GM12878 (cell line): Measurements from ENCODE around the gene DNAJA4. TPM values are rescaled to one million over a fixed set of nuclear protein-coding genes. Genes with fewer than 3 reads are reported as not detected.

Experiments
- ATAC-seq: fragments of 200-7000 bp; cut with Tn5 transposase; 3 replicates; pipeline ENCODE4 v1.9.1; 2020; ENCODE audit warnings: mild to moderate bottlenecking, moderate library complexity
- BruUV-seq: library from RNA; stranded (reverse); fragments of 400-500 nt; replicated peaks from 2 replicates; lab custom pipeline; 2021; lab: Mats Ljungman, UMichigan
- CTCF ChIA-PET: fragments of 300-600 bp; sonication (Branson Sonifier 250); formaldehyde crosslinking; extraction: SDS; loops from one replicate; lab custom pipeline; 2021; ENCODE audit warnings: inconsistent platforms; lab: Yijun Ruan, JAX
- POLR2A ChIA-PET: fragments of 350-600 bp; formaldehyde crosslinking; extraction: SDS; loops from one replicate; lab custom pipeline; 2021; ENCODE audit warnings: inconsistent platforms; lab: Charles Lee
- RAD21 ChIA-PET: fragments of 300-600 bp; sonication (Branson Sonifier 250); formaldehyde crosslinking; loops from one replicate; lab custom pipeline; 2023; ENCODE audit warnings: antibody characterized with exemption; ENCODE audit not compliant: unreplicated experiment; lab: Charles Lee
- SMC1A ChIA-PET: fragments of 300-600 bp; sonication (Branson Sonifier 250); formaldehyde crosslinking; loops from one replicate; lab custom pipeline; 2023; ENCODE audit not compliant: unreplicated experiment, uncharacterized antibody; lab: Charles Lee
- DNase-seq: peaks from one replicate; pipeline ENCODE4 v3.0.0-alpha.2; 2011; ENCODE audit warnings: low read depth, low spot score
- FAIRE-seq: peaks from 3 replicates; lab custom pipeline; 2011; peaks lifted over from hg19 to GRCh38; lab: Jason Lieb, UNC
- H2AFZ ChIP-seq: 2 replicates; pipeline ENCODE4 v1.6.0; 2011; ENCODE audit warnings: low read depth, low read length, control low read depth; ENCODE audit not compliant: control insufficient read depth
- H3K27ac ChIP-seq: 2 replicates; pipeline ENCODE4 v1.5.1; 2011; ENCODE audit warnings: control low read depth; ENCODE audit not compliant: control insufficient read depth, insufficient read depth
- H3K27me3 ChIP-seq, 2 experiments: replicated peaks in 1 of 2; 2 replicates each; pipeline versions ENCODE4 v1.6.0 to v1.6.1; 2011; ENCODE audit warnings: low read length in 1 of 2; ENCODE audit not compliant: control insufficient read depth in 2 of 2, insufficient read depth in 2 of 2
- H3K36me3 ChIP-seq, 2 experiments: 2 replicates each; pipeline ENCODE4 v1.5.1; 2011; ENCODE audit warnings: low read length in 1 of 2; ENCODE audit not compliant: control insufficient read depth in 2 of 2, insufficient read depth in 2 of 2
- H3K4me1 ChIP-seq: 2 replicates; pipeline ENCODE4 v1.6.1; 2011; ENCODE audit warnings: mild to moderate bottlenecking, low read length, moderate library complexity, mixed read lengths; ENCODE audit not compliant: control insufficient read depth, insufficient read depth
- H3K4me2 ChIP-seq: 2 replicates; pipeline ENCODE4 v1.6.0; 2011; ENCODE audit warnings: control low read depth; ENCODE audit not compliant: control insufficient read depth, insufficient read depth
- H3K4me3 ChIP-seq: fragments of 200-600 bp; sonication (generic); 2 replicates; pipeline ENCODE4 v1.5.1; 2016
- H3K79me2 ChIP-seq: 2 replicates; pipeline ENCODE4 v1.6.0; 2011; ENCODE audit warnings: low read length; ENCODE audit not compliant: control insufficient read depth, insufficient read depth
- H3K9ac ChIP-seq: 2 replicates; pipeline ENCODE4 v1.8.0; 2011; ENCODE audit warnings: low read length, control low read depth, mixed read lengths; ENCODE audit not compliant: control insufficient read depth, insufficient read depth
- H3K9me3 ChIP-seq: replicated peaks from 3 replicates; pipeline ENCODE4 v1.5.1; 2011; ENCODE audit warnings: mild to moderate bottlenecking, low read length; ENCODE audit not compliant: control insufficient read depth, insufficient read depth
- H4K20me1 ChIP-seq: 2 replicates; pipeline ENCODE4 v1.6.0; 2011; ENCODE audit not compliant: control insufficient read depth, insufficient read depth
- BCL3 ChIP-seq: IDR thresholded peaks from 2 replicates; pipeline ENCODE4 v1.6.1; 2011; ENCODE audit warnings: borderline replicate concordance, low read depth, mild to moderate bottlenecking, moderate library complexity, low read length; ENCODE audit not compliant: insufficient read depth, poor library complexity, severe bottlenecking
- BMI1 ChIP-seq: fragments of 450-650 bp; IDR thresholded peaks from 2 replicates; pipeline ENCODE4 v1.6.1; 2016; ENCODE audit warnings: mild to moderate bottlenecking, moderate library complexity, borderline replicate concordance
- CHD4 ChIP-seq: fragments of 200-600 bp; sonication (generic); IDR thresholded peaks from 2 replicates; pipeline ENCODE4 v1.6.1; 2016; ENCODE audit warnings: mild to moderate bottlenecking
- EGR1 ChIP-seq, 2 experiments: IDR thresholded peaks; 1 replicate in 1 of 2; 2 replicates in 1 of 2; pipeline ENCODE4 v1.6.1; 2011 to 2012; ENCODE audit warnings: low read depth in 2 of 2, low read length in 2 of 2, borderline replicate concordance in 1 of 2, mild to moderate bottlenecking in 1 of 2, moderate library complexity in 1 of 2
- IKZF2 ChIP-seq, 2 experiments: fragments of 450-650 bp; IDR thresholded peaks; 2 replicates each; pipeline ENCODE4 v1.6.1; 2017; ENCODE audit warnings: mild to moderate bottlenecking in 2 of 2, moderate library complexity in 2 of 2
- IRF3 ChIP-seq: fragments of 450-650 bp; IDR thresholded peaks from 2 replicates; pipeline ENCODE4 v1.6.1; 2014; ENCODE audit warnings: mild to moderate bottlenecking
- KDM1A ChIP-seq: fragments of 200-600 bp; sonication (generic); IDR thresholded peaks from 2 replicates; pipeline ENCODE4 v1.6.1; 2016; ENCODE audit warnings: borderline replicate concordance
- KLF5 ChIP-seq: fragments of 450-650 bp; IDR thresholded peaks from 2 replicates; pipeline ENCODE4 v1.6.1; 2014; ENCODE audit warnings: mild to moderate bottlenecking; ENCODE audit not compliant: partially characterized antibody
- MYB ChIP-seq: fragments of 150-350 bp; IDR thresholded peaks from 2 replicates; pipeline ENCODE4 v1.6.1; 2014; ENCODE audit warnings: mild to moderate bottlenecking, low read depth, low read length, borderline replicate concordance
- NFXL1 ChIP-seq: fragments of 450-650 bp; IDR thresholded peaks from 2 replicates; pipeline ENCODE4 v1.6.1; 2017; ENCODE audit warnings: antibody characterized with exemption, mild to moderate bottlenecking, borderline replicate concordance
- NKRF ChIP-seq: fragments of 450-650 bp; conservative IDR thresholded peaks from 2 replicates; pipeline ENCODE4 v1.6.1; 2017; ENCODE audit warnings: mild to moderate bottlenecking, moderate library complexity
- TCF7 ChIP-seq: IDR thresholded peaks from 2 replicates; pipeline ENCODE4 v1.6.1; 2014; ENCODE audit warnings: antibody characterized with exemption, borderline replicate concordance
- YBX1 ChIP-seq: fragments of 450-650 bp; IDR thresholded peaks from 2 replicates; pipeline ENCODE4 v1.6.1; 2016; ENCODE audit warnings: antibody characterized with exemption
- ZNF274 ChIP-seq: IDR thresholded peaks from one replicate; pipeline ENCODE4 v1.8.0; 2011; ENCODE audit not compliant: insufficient read length, insufficient read depth
- ZNF592 ChIP-seq: fragments of 450-650 bp; IDR thresholded peaks from 2 replicates; pipeline ENCODE4 v1.6.1; 2017; ENCODE audit warnings: mild to moderate bottlenecking, moderate library complexity
- WGBS: methylation state at CpG from one replicate; pipeline ENCODE4 v1.1.6; 2016; ENCODE audit warnings: low lambda C conversion rate; ENCODE audit not compliant: insufficient replicate concordance, insufficient coverage; ENCODE audit errors: missing lambda C conversion rate; 5-methylcytosine and 5-hydroxymethylcytosine counted together
- in situ Hi-C: fragments of 300-500 bp; cut with MboI; formaldehyde crosslinking; loops from 9 replicates; pipeline ENCODE4 v1.14.3; 2018; ENCODE audit warnings: mixed read lengths
- intact Hi-C: fragments of 100-400 bp; cut with micrococcal nuclease; formaldehyde crosslinking; loops from one replicate; pipeline ENCODE4 v1.14.2; 2022; ENCODE audit not compliant: unreplicated experiment
- polyA plus RNA-seq, 11 experiments: library from polyadenylated mRNA; depleted of rRNA in 4 of 11; unstranded in 6 of 11; stranded (reverse) in 5 of 11; fragments of >200 nt; fragmentation: Nextera tagmentation in 4 of 11; fragmentation: Illumina TruSeq in 1 of 11; extraction: Ambion mirVana in 4 of 11; extraction: Trizol in 1 of 11; gene quantifications; 1 replicate in 1 of 11; 2 replicates in 10 of 11; pipeline versions ENCODE4 v1.2.1 to v1.2.3, GENCODE V29; 2011 to 2016; ENCODE audit warnings: inconsistent platforms in 2 of 11, missing spikeins in 2 of 11, low read depth in 1 of 11
- total RNA-seq, 4 experiments: library from RNA; depleted of rRNA in 3 of 4; stranded (reverse); fragments of >200 nt in 3 of 4; fragmentation: Illumina TruSeq in 1 of 4; extraction: Trizol in 1 of 4; gene quantifications; 2 replicates each; pipeline versions ENCODE4 v1.2.1 to v1.2.3, GENCODE V29; 2013 to 2021

Gene DNAJA4
- total and polyA plus RNA-seq, 10 of the 15 experiments (the other 5 are each of a cell fraction or from before 2014, with no cell fraction given): 0.01 to 10.4 (median 4.1) TPM

GRCh38 chr15:78247911-78248310, 16.5 kb upstream of the DNAJA4 start:
- FAIRE-seq (no peak), DNase-seq (no peak), ATAC-seq (no peak)
- intact Hi-C loops: no loop called here
- Histone ChIP-seq H3K36me3 (no peaks in the 10 kb centered on the region), H2AFZ (no peak overlapping the region), H3K27ac (no peak overlapping the region), H3K79me2 (no peaks in the 10 kb centered on the region), H3K4me2 (no peak overlapping the region), H3K4me1 (no peaks in the 10 kb centered on the region), H3K4me3 (no peak overlapping the region), H3K9ac (no peak overlapping the region), H3K9me3 (no peaks in the 10 kb centered on the region), H4K20me1 (no peaks in the 10 kb centered on the region), H3K27me3 (0 out of 4 replicates have a peak, but pooled peaks cover 0 to 1% of the 10 kb centered on the region in 2 experiments)
- in situ Hi-C loops: no loop called here
- no TSS peak for BruUV-seq
- RAD21 ChIA-PET: no interaction called here
- POLR2A ChIA-PET: no interaction called here
- CTCF ChIA-PET: no interaction called here
- TF ChIP-seq BCL3 (no peak), NKRF (no peak), IKZF2 (IDR thresholded peaks at IDR 0.05) (no peak), KLF5 (no peak), EGR1 (IDR thresholded peaks at IDR 0.05; ENCODE audit: borderline replicate concordance in 1 of 2, low read depth in 2 of 2, low read length in 2 of 2) (no peak), TCF7 (no peak), ZNF592 (no peak), ZNF274 (no peak), YBX1 (no peak), IRF3 (no peak), NFXL1 (no peak), CHD4 (no peak), KDM1A (no peak), MYB (no peak), BMI1 (no peak)
- 0% methylated on average over 1 of the region's 1 CpG for WGBS
- SMC1A ChIA-PET: no interaction called here
